A673 (cell line): Measurements from ENCODE around the gene IRAK4. TPM values are rescaled to one million over a fixed set of nuclear protein-coding genes. Genes with fewer than 3 reads are reported as not detected.

Experiments used
- Bru-seq: library from RNA; stranded (reverse); fragments of 400-500 nt; gene quantifications from one replicate; lab custom pipeline; 2021; lab: Mats Ljungman, UMichigan
- BruChase-seq, 2 experiments: library from RNA; stranded (reverse); fragments of 400-500 nt; gene quantifications; one replicate each; lab custom pipeline; 2021; lab: Mats Ljungman, UMichigan
- BruUV-seq: library from RNA; stranded (reverse); fragments of 400-500 nt; replicated peaks from 2 replicates; lab custom pipeline; 2021; lab: Mats Ljungman, UMichigan
- CTCF ChIA-PET: fragments of 300-600 bp; sonication (Branson Sonifier 250); formaldehyde crosslinking; loops from one replicate; lab custom pipeline; 2022; ENCODE audit warnings: antibody characterized with exemption; lab: Charles Lee
- POLR2A ChIA-PET: fragments of 300-600 bp; sonication (Branson Sonifier 250); formaldehyde crosslinking; loops from one replicate; lab custom pipeline; 2022; ENCODE audit warnings: antibody characterized with exemption; ENCODE audit not compliant: low non-redundant PET; lab: Charles Lee
- DNase-seq: peaks from one replicate; pipeline ENCODE4 v3.0.0-alpha.2; 2015; ENCODE audit warnings: low spot score
- H3K27ac ChIP-seq: fragments of 200-600 bp; sonication (generic); 2 replicates; pipeline ENCODE4 v1.5.1; 2016; ENCODE audit warnings: mixed run types, low read depth, mild to moderate bottlenecking, mixed read lengths, antibody characterized with exemption, low read length; ENCODE audit not compliant: poor library complexity, severe bottlenecking
- H3K27me3 ChIP-seq: fragments of 200-600 bp; sonication (generic); replicated peaks from 2 replicates; pipeline ENCODE4 v1.6.1; 2017; ENCODE audit warnings: mixed run types, low read depth, mild to moderate bottlenecking, mixed read lengths, antibody characterized with exemption, low read length; ENCODE audit not compliant: insufficient read depth, poor library complexity
- H3K36me3 ChIP-seq: fragments of 200-600 bp; sonication (generic); 2 replicates; pipeline ENCODE4 v1.6.1; 2016; ENCODE audit warnings: mixed run types, mild to moderate bottlenecking, mixed read lengths, antibody characterized with exemption, low read length; ENCODE audit not compliant: insufficient read depth, poor library complexity, severe bottlenecking
- H3K4me1 ChIP-seq: fragments of 200-600 bp; sonication (generic); 2 replicates; pipeline ENCODE4 v1.6.1; 2017; ENCODE audit warnings: mixed run types, mild to moderate bottlenecking, mixed read lengths, antibody characterized with exemption, low read length; ENCODE audit not compliant: insufficient read depth, poor library complexity, severe bottlenecking
- H3K4me3 ChIP-seq: fragments of 200-600 bp; sonication (generic); 2 replicates; pipeline ENCODE4 v1.5.1; 2016; ENCODE audit warnings: low read depth, mixed run types, mild to moderate bottlenecking, mixed read lengths, low read length; ENCODE audit not compliant: poor library complexity, severe bottlenecking
- H3K9me3 ChIP-seq: fragments of 200-600 bp; sonication (generic); 2 replicates; pipeline ENCODE4 v1.6.1; 2016; ENCODE audit warnings: mixed run types, low read depth, mild to moderate bottlenecking, mixed read lengths, antibody characterized with exemption, low read length; ENCODE audit not compliant: poor library complexity, severe bottlenecking
- CTCF ChIP-seq: fragments of 300-800, 200-600 bp; sonication (generic); conservative IDR thresholded peaks from 2 replicates; pipeline ENCODE4 v1.5.1; 2017; ENCODE audit warnings: low read depth, mild to moderate bottlenecking, antibody characterized with exemption, low read length, moderate library complexity, mixed read lengths
- EZH2 ChIP-seq: fragments of 200-600 bp; sonication (generic); IDR thresholded peaks from 2 replicates; pipeline ENCODE4 v1.6.1; 2017; ENCODE audit warnings: borderline replicate concordance, low read depth, mild to moderate bottlenecking, mixed read lengths, antibody characterized with exemption, low read length; ENCODE audit not compliant: poor library complexity, severe bottlenecking
- intact Hi-C: fragments of 100-400 bp; cut with micrococcal nuclease; formaldehyde crosslinking; loops from one replicate; pipeline ENCODE4 v1.10.0; 2022; ENCODE audit not compliant: unreplicated experiment
- long read RNA-seq: library from polyadenylated mRNA; stranded (forward); transcript quantifications from one replicate; pipeline ENCODE4 v2.0.0, GENCODE V29; 2022
- total RNA-seq: library from RNA; stranded (reverse); gene quantifications from 2 replicates; pipeline ENCODE4 v1.2.3, GENCODE V29; 2021

The IRAK4 gene
- total RNA-seq (9.0 and 11.3 TPM in 2 replicates), Bru-seq, nascent RNA (percentile 66 among the genes with signal in this experiment), BruChase-seq, experiment 1, labeled RNA remaining after a 2-hour chase (percentile 57 among the genes with signal in this experiment), BruChase-seq, experiment 2, labeled RNA remaining after a 6-hour chase (percentile 63 among the genes with signal in this experiment)
- long read RNA-seq, full-length matches to known transcripts = 5 of 12 reads
- long read RNA-seq, partial matches to known transcripts = 3 of 12 reads
- long read RNA-seq, other reads (novel, unspliced or antisense) = 4 of 12 reads

GRCh38 chr12:43758728-43759563 is at the start of gene IRAK4, which contains the start of gene PUS7L:
Gene IRAK4, plus strand, starts transcription at chr12:43758951. Its CDS starts 9,161 bp downstream, at chr12:43768112.
Gene PUS7L, minus strand, starts transcription at chr12:43758790. Its CDS starts 3,545 bp downstream, at chr12:43755245.
- peak within 1 kb of the TSS; percentile 74 for H3K4me3 ChIP-seq
- TF ChIP-seq EZH2 (no peak), CTCF (peak; percentile 58)
- intact Hi-C loops = no loop called here
- TSS peak; percentile 33 for BruUV-seq
- CTCF ChIA-PET = interaction anchor here (0.5 to 0.7 kb wide), 2 partner anchors 327 to 1209 kb away, joined by 3 read pairs; no protein-coding TSS in a partner anchor
- DNase-seq = peak; percentile 99
- peaks cover 13% of the 10 kb centered on the region for H3K36me3 ChIP-seq
- H3K4me1 ChIP-seq = peaks cover 9% of the 10 kb centered on the region
- H3K27ac ChIP-seq = peak within 1 kb of the TSS; percentile 71
- POLR2A ChIA-PET = no interaction called here
- H3K27me3 ChIP-seq = no peaks in the 10 kb centered on the region
- no peaks in the 10 kb centered on the region for H3K9me3 ChIP-seq

- H3K4me3 ChIP-seq = no peak overlapping the region
- no TSS peak for BruUV-seq
- H3K27me3 ChIP-seq = no peaks in the 10 kb centered on the region
- H3K9me3 ChIP-seq = no peaks in the 10 kb centered on the region
- no peak for TF ChIP-seq EZH2
- no peak for TF ChIP-seq CTCF
- no peaks in the 10 kb centered on the region for H3K4me1 ChIP-seq
- H3K36me3 ChIP-seq = no peaks in the 10 kb centered on the region
- intact Hi-C loops = no loop called here
- ChIA-PET CTCF (no interaction called here), POLR2A (no interaction called here)
- no peak overlapping the region for H3K27ac ChIP-seq
- DNase-seq = no peak
These were observed 47.4 kb upstream of the IRAK4 start for GRCh38 chr12:43711348-43711747.

- no TSS peak for BruUV-seq
- H3K36me3 ChIP-seq = no peaks in the 10 kb centered on the region
- no peaks in the 10 kb centered on the region for H3K4me1 ChIP-seq
- intact Hi-C loops = no loop called here
- no peak overlapping the region for H3K4me3 ChIP-seq
- POLR2A ChIA-PET = no interaction called here
- DNase-seq = no peak
- H3K27me3 ChIP-seq = no peaks in the 10 kb centered on the region
- no peak for TF ChIP-seq CTCF
- no peak for TF ChIP-seq EZH2
- H3K27ac ChIP-seq = no peak overlapping the region
- H3K9me3 ChIP-seq = no peaks in the 10 kb centered on the region
- CTCF ChIA-PET = no interaction called here
These were observed 36.1 kb upstream of the IRAK4 start for GRCh38 chr12:43722621-43723020.
